Measurements from ENCODE around the gene NTM. TPM values are rescaled to one million over a fixed set of nuclear protein-coding genes. Genes with fewer than 3 reads are reported as not detected.

The NTM gene
- total RNA-seq, 2 experiments from 2014 or later, result not detected

DNA sequence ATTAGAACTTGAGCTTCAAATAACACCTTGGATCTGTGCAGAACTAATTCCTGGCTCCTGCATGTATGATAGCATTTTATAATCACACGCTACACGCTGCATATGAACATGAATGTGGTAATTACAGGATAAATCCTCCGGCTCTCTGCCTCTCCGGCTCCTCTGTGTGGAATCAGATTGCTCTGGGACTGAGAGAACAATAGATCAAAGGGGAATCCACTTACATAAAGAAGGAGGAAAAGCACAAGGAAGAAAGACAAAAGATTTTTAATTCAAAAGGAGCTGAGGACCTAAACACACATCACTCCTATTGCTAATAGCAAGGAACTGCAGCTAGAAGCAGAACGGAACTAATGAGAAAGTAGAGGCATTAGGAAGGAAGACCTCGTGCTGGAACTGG is 240.9 kb downstream of the NTM start:
- no peak for DNase-seq
- peaks cover 3% of the 10 kb centered on the region for H3K9me3 Mint-ChIP-seq
- CTCF ChIA-PET, result interaction anchor here (1.7 kb wide), 1 partner anchor 63 kb away, joined by 4 read pairs; no protein-coding TSS in a partner anchor
- no peaks in the 10 kb centered on the region for H3K36me3 Mint-ChIP-seq (ENCODE audit: low read depth)
- POLR2A ChIA-PET, result no interaction called here
- TF ChIP-seq CTCF (IDR thresholded peaks at IDR 0.05), result no peak
- no peak for ATAC-seq
- no peaks in the 10 kb centered on the region for H3K4me1 Mint-ChIP-seq (ENCODE audit: low read depth)
- H3K27ac Mint-ChIP-seq, result no peak overlapping the region
- intact Hi-C loops (cut with micrococcal nuclease), result no loop called here
- H3K27me3 Mint-ChIP-seq, result peaks cover 10% of the 10 kb centered on the region
- H3K4me3 Mint-ChIP-seq, result no peak overlapping the region

DNA sequence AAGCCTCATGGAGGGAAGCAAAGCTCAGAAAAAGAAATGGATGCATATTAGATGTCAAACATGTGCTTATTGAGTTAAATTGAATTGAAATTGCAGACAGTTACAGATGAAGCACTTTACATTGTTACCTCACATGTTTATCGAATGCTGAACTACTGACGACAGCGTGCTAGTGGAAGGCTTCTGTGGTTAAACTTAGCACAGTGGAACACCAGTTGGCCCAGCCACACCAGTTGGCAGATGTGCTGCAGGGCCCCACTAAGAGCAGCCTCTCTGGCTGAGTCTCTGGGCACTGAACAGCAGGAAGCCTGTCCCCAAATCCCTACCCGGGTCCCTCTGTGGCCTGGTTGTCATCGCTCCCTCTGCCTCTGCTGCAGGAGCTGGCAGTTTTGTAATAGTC is 242.1 kb downstream of the NTM start:
- no peak for ATAC-seq

DNA sequence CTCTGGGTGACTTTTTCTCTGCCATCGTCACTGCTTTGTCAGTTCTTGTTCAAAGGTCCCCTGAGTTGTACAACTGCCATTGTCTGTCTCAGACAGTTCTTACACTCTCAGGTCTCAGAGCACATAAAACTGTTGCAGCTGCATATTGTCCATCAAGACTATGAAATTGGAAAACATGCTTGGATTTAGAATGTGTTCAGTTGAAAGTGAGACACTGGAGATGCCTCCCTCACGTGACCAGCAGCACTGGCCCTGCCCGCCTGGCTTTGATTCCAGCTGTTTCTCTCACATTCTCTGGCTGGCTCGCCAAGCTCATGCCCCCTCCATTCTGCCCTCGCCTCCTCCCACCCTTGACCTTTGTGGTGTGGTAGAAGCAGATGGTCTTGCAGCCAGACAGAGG is 244.2 kb downstream of the NTM start:
- TF ChIP-seq CTCF (IDR thresholded peaks at IDR 0.05), result no peak
- POLR2A ChIA-PET, result no interaction called here
- H3K27ac Mint-ChIP-seq, result no peak overlapping the region
- peaks cover 9% of the 10 kb centered on the region for H3K27me3 Mint-ChIP-seq
- no peaks in the 10 kb centered on the region for H3K9me3 Mint-ChIP-seq
- H3K4me3 Mint-ChIP-seq, result no peak overlapping the region
- intact Hi-C loops (cut with micrococcal nuclease), result no loop called here
- no peak for DNase-seq
- no peaks in the 10 kb centered on the region for H3K4me1 Mint-ChIP-seq (ENCODE audit: low read depth)
- ATAC-seq, result no peak
- H3K36me3 Mint-ChIP-seq (ENCODE audit: low read depth), result no peaks in the 10 kb centered on the region
- CTCF ChIA-PET, result no interaction called here

More for the DNA sequence above, 242.1 kb downstream of the NTM start:
- TF ChIP-seq CTCF (IDR thresholded peaks at IDR 0.05), result no peak
- Mint-ChIP-seq H3K4me1 (ENCODE audit: low read depth) (no peaks in the 10 kb centered on the region), H3K9me3 (peaks cover 1% of the 10 kb centered on the region), H3K27me3 (peaks cover 11% of the 10 kb centered on the region), H3K36me3 (ENCODE audit: low read depth) (no peaks in the 10 kb centered on the region), H3K4me3 (no peak overlapping the region), H3K27ac (no peak overlapping the region)
- intact Hi-C loops (cut with micrococcal nuclease), result no loop called here
- ChIA-PET CTCF (interaction anchor here (1.2 to 1.7 kb wide), 2 partner anchors 19 to 62 kb away, joined by 3 to 4 read pairs; no protein-coding TSS in a partner anchor), POLR2A (no interaction called here)
- DNase-seq, result no peak

- intact Hi-C loops (cut with micrococcal nuclease), result no loop called here
- POLR2A ChIA-PET, result no interaction called here
- no peaks in the 10 kb centered on the region for H3K4me1 Mint-ChIP-seq (ENCODE audit: low read depth)
- no peaks in the 10 kb centered on the region for H3K9me3 Mint-ChIP-seq
- H3K36me3 Mint-ChIP-seq (ENCODE audit: low read depth), result no peaks in the 10 kb centered on the region
- TF ChIP-seq CTCF (IDR thresholded peaks at IDR 0.05), result no peak
- peaks cover 7% of the 10 kb centered on the region for H3K27me3 Mint-ChIP-seq
- ATAC-seq, result no peak
- DNase-seq, result no peak
- CTCF ChIA-PET, result no interaction called here
- H3K27ac Mint-ChIP-seq, result no peak overlapping the region
- H3K4me3 Mint-ChIP-seq, result no peak overlapping the region
These were observed 245.2 kb downstream of the NTM start for GRCh38 chr11:131615611-131616010.

DNA sequence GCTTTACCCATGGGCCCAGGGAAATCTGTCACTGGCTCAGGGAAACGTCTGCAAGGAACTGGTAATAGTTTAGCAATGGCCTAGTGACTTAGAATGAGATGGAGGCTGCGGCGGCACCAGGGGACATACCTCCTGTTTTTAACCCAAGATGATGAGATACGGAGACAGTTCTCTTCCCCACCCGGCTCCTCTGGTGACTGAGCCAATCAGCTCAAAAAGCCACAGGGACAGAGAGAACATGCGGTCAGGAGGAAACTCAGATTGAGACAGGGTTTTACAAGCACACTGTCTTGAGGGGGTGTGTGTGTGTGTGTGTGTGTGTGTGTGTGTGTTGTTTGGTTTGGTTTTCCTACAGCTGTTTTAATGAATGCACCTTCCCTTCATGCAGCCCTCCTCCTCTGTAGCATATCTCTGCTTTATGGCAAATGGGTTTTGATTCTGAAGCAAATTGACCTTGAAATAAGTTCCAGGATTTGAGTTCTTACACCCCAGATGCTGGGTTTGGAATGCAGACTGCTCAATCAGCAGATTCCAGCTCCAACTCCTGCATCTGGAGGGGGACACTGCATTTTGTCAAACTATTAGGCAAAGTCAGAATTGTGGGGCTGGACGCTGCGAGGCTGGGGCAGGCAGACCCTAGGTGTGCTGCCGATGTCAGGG is 246.2 kb downstream of the NTM start:
- POLR2A ChIA-PET, result no interaction called here
- CTCF ChIA-PET, result no interaction called here
- Mint-ChIP-seq H3K9me3 (no peaks in the 10 kb centered on the region), H3K27ac (no peak overlapping the region), H3K36me3 (ENCODE audit: low read depth) (no peaks in the 10 kb centered on the region), H3K27me3 (peaks cover 1% of the 10 kb centered on the region), H3K4me1 (ENCODE audit: low read depth) (no peaks in the 10 kb centered on the region), H3K4me3 (no peak overlapping the region)
- intact Hi-C loops (cut with micrococcal nuclease), result no loop called here
- DNase-seq, result no peak
- no peak for ATAC-seq
- no peak for TF ChIP-seq CTCF (IDR thresholded peaks at IDR 0.05)
